Upper lobe of left lung (tissue), 4 donors: Measurements from ENCODE around the gene COPRS.

ENCODE experiments used
- CTCF ChIP-seq, 6 experiments: fragments of 450-650 bp in 4 of 6; fragments of 200-600 bp in 2 of 6; sonication (generic) in 2 of 6; IDR thresholded peaks; one replicate each; pipeline ENCODE4 v1.5.1; 2016 to 2019; ENCODE audit warnings: antibody characterized with exemption in 6 of 6
- POLR2A ChIP-seq, 4 donors: fragments of 450-650 bp; IDR thresholded peaks; one replicate each; pipeline ENCODE4 v1.5.1; 2016 to 2017; ENCODE audit warnings: antibody characterized with exemption in 4 of 4, mild to moderate bottlenecking in 2 of 4
- POLR2AphosphoS5 ChIP-seq, 2 donors: sonication (generic); formaldehyde crosslinking; IDR thresholded peaks; one replicate each; pipeline ENCODE4 v1.5.1; 2017; ENCODE audit warnings: antibody characterized with exemption in 2 of 2

DNA sequence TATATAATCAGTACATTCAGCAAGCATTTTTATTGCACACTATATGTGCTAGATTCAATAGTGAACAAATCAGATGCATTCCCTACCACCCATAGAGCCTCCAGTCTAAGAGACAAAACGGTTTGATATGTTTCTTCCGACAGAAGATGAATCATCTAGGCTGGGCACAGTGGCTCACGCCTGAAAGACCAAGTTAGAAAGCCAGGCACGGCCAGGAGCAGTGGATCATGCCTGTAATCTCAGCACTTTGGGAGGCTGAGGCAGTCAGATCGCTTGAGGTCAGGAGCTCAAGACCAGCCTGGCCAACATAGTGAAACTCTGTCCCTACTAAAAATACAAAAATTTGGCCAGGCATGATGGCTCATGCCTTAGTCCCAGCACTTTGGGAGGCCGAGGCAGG lies 18.3 kb upstream of the COPRS start:
- TF ChIP-seq CTCF (IDR thresholded peaks at IDR 0.05) (no peak), POLR2A (IDR thresholded peaks at IDR 0.05) (no peak), POLR2AphosphoS5 (IDR thresholded peaks at IDR 0.05) (no peak)
